ENCODE data around the gene STXBP2. TPM values are rescaled to one million over a fixed set of nuclear protein-coding genes. Genes with fewer than 3 reads are reported as not detected.

The STXBP2 gene
- total and polyA plus RNA-seq, 9 of the 15 experiments (the other 6 are each of a cell fraction or from before 2014, with no cell fraction given): 2.5 to 163 (median 71.3) TPM

GRCh38 chr19:7605490-7606222 is 31.3 kb upstream of the STXBP2 start:
- ChIA-PET CTCF (ENCODE audit: low intra/inter-chr PET ratio) (no interaction called here), POLR2A (interaction anchor here (0.6 to 1.2 kb wide), 10 partner anchors 10 to 1233 kb away, joined by 3 to 7 read pairs (median 4); partner anchors contain the start of genes ALKBH7, CAMSAP3, PET100 and STXBP2)
- peak overlapping the region; percentile 35 for H3K4me3 ChIP-seq
- 2% methylated on average over 9 of the region's 14 CpGs for WGBS (ENCODE audit: insufficient coverage, low coverage, missing lambda C conversion rate)
- ATAC-seq (peak; percentile 96), FAIRE-seq (peak; percentile 100), DNase-seq (ENCODE audit: extremely low read depth in 1 of 4, low spot score in 3 of 4) (peak; percentile 94 to 98 (median 96))
- H2AFZ ChIP-seq (ENCODE audit: low read depth, low read length): peak overlapping the region; percentile 99
- H3K27me3 ChIP-seq (ENCODE audit: control insufficient read depth in 2 of 2, insufficient read depth in 2 of 2, low read length in 2 of 2): peaks cover 6 to 10% of the 10 kb centered on the region in 2 experiments; a peak in 3 of 5 replicates
- peak overlapping the region in 1 of 2 experiments; percentile 80; a peak in 2 of 4 replicates for H3K9ac ChIP-seq (ENCODE audit: insufficient read depth in 1 of 2, low read depth in 2 of 2, low read length in 2 of 2)
- intact Hi-C loops (cut with micrococcal nuclease) (no loop called here), in situ Hi-C loops (cut with MboI) (no loop called here)
- BruUV-seq (replicated peaks): no TSS peak
- peaks cover 2 to 38% of the 10 kb centered on the region in 2 experiments; a peak in 4 of 5 replicates for H3K4me1 ChIP-seq (replicated peaks in 1 of 2; ENCODE audit: control insufficient read depth in 2 of 2, insufficient read depth in 2 of 2, low read length in 2 of 2)
- H3K9me3 ChIP-seq (replicated peaks; ENCODE audit: control insufficient read depth, insufficient read depth, low read depth, low read length): no peaks in the 10 kb centered on the region
- H3K79me2 ChIP-seq (ENCODE audit: control insufficient read depth, insufficient read depth, low read length): no peaks in the 10 kb centered on the region
- H3K9me1 ChIP-seq (ENCODE audit: control insufficient read depth, insufficient read depth, low read length): no peaks in the 10 kb centered on the region
- no peaks in the 10 kb centered on the region for H3K36me3 ChIP-seq (ENCODE audit: control insufficient read depth, insufficient read depth, low read length)
- H4K20me1 ChIP-seq (replicated peaks; ENCODE audit: control insufficient read depth, insufficient read depth, low read length): peaks cover 9% of the 10 kb centered on the region; the same call in 1 of the 2 replicates
- peak overlapping the region; percentile 79 for H3K4me2 ChIP-seq (ENCODE audit: insufficient read depth, low read length)
- H3K27ac ChIP-seq (ENCODE audit: extremely low read depth, low read depth, low read length): peak overlapping the region; percentile 37; the same call in 2 of the 3 replicates
- no peak for TF ChIP-seq SIN3B (IDR thresholded peaks at IDR 0.05; ENCODE audit: low read depth)
- TF ChIP-seq BCOR (IDR thresholded peaks at IDR 0.05): no peak
- TF ChIP-seq TCF7 (IDR thresholded peaks at IDR 0.05; ENCODE audit: borderline replicate concordance): no peak
- TF ChIP-seq SMAD4 (CRISPR knock-in tag; conservative IDR thresholded peaks at IDR 0.05): no peak
- TF ChIP-seq NUFIP1 (IDR thresholded peaks at IDR 0.05; ENCODE audit: partially characterized antibody): no peak
- no peak for TF ChIP-seq ZNF695 (CRISPR knock-in tag; IDR thresholded peaks at IDR 0.05)
- TF ChIP-seq CHD4 (IDR thresholded peaks at IDR 0.05; ENCODE audit: insufficient read depth, insufficient replicate concordance, low read depth, low read length, poor library complexity, severe bottlenecking): no peak
- TF ChIP-seq HMG20A (CRISPR knock-in tag; conservative IDR thresholded peaks at IDR 0.05): no peak
- TF ChIP-seq ZNF551 (CRISPR knock-in tag; IDR thresholded peaks at IDR 0.05): no peak
- no peak for TF ChIP-seq ZNF121 (CRISPR knock-in tag; conservative IDR thresholded peaks at IDR 0.05)
- no peak for TF ChIP-seq NFXL1 (CRISPR knock-in tag; IDR thresholded peaks at IDR 0.05)
- TF ChIP-seq SRF (CRISPR knock-in tag; IDR thresholded peaks at IDR 0.05): peak in 1 of 2 experiments; percentile 71; a peak in 1 of 4 replicates
- no peak for TF ChIP-seq IRF2 (CRISPR knock-in tag; IDR thresholded peaks at IDR 0.05)
- no peak for TF ChIP-seq SRSF3 (IDR thresholded peaks at IDR 0.05; ENCODE audit: insufficient read depth, low read length)
- 0 out of 2 replicates have a peak, but pooled peaks have one; percentile 10 for TF ChIP-seq MBD2 (IDR thresholded peaks at IDR 0.05; ENCODE audit: borderline replicate concordance, low read depth)
- no peak for TF ChIP-seq THAP7 (CRISPR knock-in tag; IDR thresholded peaks at IDR 0.05)
- no peak for TF ChIP-seq MEF2A (IDR thresholded peaks at IDR 0.05; ENCODE audit: control insufficient read depth, low read depth, low read length)
- TF ChIP-seq RNF2 (IDR thresholded peaks at IDR 0.05): no peak
- no peak for TF ChIP-seq PPARD (CRISPR knock-in tag; IDR thresholded peaks at IDR 0.05)
- TF ChIP-seq ELF4 (CRISPR knock-in tag; IDR thresholded peaks at IDR 0.05): peak; percentile 36; the same call in 1 of the 2 replicates
